Central memory CD4-positive, alpha-beta T cell (primary cell): ENCODE data around the gene TINAGL1.
A peak's percentile ranks its signal among the peaks of the same experiment; 100 is the strongest.
"Not testable (repeated sequence)": the region's sequence is repeated elsewhere in the genome, so short reads cannot be mapped to it uniquely, and the experiment has no call there.

Experiments
- DNase-seq: peaks from one replicate; pipeline ENCODE4 v3.0.0; 2022

TINAGL1 gene

DNA sequence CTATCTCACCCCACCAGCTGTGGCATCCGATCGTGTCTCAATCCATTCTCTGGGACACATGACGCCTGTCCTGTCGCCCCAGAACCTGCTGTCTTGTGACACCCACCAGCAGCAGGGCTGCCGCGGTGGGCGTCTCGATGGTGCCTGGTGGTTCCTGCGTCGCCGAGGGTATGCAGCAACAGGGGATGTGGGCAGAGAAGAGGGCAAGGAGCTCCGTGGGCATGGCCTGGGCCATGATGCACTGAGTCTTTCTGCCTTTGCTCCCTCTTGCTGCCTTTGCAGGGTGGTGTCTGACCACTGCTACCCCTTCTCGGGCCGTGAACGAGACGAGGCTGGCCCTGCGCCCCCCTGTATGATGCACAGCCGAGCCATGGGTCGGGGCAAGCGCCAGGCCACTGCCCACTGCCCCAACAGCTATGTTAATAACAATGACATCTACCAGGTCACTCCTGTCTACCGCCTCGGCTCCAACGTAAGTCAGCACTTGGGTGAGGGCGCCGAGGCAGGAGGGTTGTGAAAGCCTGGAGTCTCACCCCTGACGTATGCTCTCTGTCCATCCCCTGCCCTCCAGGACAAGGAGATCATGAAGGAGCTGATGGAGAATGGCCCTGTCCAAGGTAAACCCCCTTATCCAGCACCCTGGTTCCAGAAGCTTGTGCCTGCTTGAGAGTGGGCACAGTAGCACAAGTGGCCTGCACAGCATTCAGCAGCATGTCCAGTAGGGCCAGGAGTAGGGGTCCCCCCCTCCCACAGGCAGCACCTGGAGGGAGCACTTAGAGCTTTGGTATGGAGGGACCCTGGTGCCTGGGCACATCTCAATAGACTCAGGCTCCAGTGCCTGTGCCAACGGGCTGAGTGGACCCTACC, 8.8 kb downstream of the TINAGL1 start:
- DNase-seq = no peak

DNA sequence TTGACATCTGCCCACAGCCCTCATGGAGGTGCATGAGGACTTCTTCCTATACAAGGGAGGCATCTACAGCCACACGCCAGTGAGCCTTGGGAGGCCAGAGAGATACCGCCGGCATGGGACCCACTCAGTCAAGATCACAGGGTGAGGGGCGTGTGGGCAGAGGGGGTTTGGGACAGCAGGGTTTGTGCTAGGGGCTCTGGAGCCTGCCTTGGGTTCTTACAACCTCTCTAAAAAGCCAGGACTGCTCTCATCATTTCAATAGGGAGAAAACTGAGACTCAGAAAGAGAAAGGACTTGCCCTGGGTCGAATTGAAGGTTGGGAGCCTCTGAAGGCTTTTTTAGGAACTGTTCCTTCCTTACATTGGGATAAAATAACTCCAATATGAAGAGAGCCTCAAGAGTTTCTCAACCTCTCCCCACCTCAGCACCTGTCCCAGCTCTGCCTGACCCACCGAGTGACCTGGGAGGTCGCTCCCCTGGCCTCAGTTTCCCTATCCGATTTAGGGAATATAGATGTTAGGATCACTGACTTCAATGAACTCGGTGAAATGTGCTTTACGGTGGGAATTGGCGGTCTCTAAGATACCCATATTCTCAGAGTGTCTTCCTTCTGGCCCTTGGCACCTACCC, 9.5 kb downstream of the TINAGL1 start:
- DNase-seq = no peak

DNA sequence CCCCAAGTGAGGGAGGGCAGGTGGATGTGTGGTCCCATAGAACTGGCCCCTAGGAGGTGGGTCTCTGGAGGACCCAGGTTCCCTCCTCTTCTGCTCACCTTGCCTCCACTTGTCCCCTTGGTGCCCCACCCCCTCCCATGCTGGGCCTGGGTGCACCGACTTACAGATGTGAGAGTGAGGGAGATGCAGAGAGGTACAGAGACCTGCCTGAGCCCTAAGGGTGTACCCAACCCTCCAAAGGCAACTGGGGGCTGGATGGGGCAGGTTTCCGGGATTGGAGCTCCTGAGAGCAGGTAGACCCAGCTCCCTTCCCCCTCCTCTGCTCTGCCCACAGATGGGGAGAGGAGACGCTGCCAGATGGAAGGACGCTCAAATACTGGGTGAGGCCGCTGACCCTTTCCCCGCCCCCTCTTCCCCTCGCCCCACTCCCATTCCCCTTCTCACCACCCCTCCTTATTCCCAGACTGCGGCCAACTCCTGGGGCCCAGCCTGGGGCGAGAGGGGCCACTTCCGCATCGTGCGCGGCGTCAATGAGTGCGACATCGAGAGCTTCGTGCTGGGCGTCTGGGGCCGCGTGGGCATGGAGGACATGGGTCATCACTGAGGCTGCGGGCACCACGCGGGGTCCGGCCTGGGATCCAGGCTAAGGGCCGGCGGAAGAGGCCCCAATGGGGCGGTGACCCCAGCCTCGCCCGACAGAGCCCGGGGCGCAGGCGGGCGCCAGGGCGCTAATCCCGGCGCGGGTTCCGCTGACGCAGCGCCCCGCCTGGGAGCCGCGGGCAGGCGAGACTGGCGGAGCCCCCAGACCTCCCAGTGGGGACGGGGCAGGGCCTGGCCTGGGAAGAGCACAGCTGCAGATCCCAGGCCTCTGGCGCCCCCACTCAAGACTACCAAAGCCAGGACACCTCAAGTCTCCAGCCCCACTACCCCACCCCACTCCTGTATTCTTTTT, 10.3 kb downstream of the TINAGL1 start:
- no peak for DNase-seq

DNA sequence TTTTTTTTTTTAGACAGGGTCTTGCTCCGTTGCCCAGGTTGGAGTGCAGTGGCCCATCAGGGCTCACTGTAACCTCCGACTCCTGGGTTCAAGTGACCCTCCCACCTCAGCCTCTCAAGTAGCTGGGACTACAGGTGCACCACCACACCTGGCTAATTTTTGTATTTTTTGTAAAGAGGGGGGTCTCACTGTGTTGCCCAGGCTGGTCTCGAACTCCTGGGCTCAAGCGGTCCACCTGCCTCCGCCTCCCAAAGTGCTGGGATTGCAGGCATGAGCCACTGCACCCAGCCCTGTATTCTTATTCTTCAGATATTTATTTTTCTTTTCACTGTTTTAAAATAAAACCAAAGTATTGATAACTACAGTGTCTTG, 11.0 kb downstream of the TINAGL1 start:
- not testable (repeated sequence) for DNase-seq

DNA sequence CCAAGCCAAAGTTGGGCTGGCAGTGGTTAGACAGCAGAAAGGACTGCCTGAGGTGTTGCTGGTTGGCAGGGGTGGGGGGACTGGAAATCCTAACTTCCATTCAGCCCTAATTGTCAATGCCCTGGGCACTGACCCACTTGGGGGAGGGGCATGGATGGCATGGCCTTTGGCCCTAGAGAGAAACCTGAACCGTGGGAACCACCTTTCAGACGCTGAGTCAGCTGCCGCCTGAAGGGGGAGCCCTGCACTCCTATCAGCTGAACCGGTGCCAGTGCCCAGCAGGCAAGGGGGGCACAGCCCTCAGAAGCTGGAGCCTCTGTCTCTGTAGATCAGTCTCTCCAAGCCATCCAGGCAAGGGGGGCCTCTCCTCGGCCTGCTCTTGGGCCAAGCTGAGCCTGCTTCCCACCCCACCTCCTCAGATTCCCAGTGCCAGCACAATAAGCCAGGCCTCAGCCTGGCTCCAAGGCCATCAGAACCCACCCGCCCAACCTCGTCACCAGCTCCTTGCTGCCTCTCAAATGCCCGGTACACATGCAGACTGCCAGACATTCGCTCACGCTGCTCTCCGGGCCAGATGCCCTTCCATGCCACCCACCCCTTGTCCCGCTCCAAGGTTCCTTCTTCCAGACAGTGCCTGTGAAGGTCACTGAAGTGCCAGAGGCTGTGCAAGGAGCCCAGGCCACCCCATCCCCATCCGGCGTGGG, 11.6 kb downstream of the TINAGL1 start:
- no peak for DNase-seq

DNA sequence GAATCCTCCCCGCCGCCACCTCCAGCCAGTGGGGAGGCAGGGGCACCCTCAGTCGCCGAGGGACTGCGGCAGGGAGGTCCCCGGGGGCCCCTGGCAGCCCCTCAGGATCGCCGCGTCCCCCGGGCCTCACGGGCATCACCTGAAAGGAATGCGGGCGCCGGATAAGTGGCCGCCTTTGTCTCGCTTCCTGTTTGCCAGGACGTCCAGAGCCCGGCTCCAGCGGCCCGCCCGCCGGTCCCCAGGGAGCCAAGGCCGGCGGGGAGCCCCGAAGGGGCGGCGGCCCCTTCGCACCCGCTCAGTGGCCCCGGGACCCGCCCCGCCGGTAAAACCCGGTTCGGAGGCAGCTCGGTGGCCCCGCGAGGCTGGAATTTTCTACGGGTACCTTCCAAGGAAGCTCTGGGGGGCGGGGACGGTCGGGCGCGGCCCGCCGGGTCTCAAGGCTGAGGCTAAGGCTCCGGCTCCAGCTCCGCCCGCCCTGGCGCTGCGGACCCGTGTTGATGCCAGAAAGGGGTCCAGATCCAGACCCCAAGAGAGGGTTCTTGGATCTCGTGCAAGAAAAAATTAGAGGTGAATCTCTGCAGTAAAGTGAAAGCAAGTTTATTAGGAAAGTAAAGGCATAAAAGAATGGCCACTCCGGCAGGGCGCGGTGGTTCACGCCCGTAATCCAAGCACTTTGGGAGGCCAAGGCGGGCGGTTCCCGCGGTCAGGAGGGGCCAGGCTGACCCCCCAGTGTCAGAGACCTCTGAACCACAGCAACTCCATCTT, 12.6 kb downstream of the TINAGL1 start:
- no peak for DNase-seq

DNA sequence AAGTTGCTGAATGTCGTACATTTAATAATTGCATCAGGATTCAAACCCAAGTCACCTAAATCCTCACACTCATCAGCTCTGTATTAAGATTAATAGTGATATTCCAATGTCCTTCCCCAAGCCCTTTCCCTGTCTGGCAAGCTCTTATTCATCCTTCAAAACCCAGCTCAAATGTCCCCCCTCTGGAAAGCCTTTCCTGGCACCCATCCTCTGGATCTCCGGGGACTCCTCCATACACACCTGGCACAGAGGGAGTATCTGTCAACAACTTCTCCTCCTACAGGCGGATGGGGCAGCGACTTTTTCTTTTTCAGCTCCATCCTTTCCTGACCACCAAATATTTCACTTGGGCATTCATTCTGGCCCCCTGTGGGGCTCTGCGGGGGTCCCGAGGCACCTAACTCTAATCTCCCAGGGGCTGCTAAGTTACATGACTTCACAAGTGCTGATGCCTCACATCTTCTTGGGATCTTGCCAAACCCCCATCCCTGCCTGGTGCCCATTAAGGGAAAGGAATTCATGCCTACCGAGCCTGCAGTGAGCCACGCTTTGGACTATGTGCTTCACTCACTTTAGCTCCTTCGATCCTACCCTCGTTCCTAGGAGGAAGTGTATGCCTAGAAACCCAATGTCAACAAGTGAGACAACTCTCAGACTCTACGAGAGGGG, 15.2 kb downstream of the TINAGL1 start:
- no peak for DNase-seq

DNA sequence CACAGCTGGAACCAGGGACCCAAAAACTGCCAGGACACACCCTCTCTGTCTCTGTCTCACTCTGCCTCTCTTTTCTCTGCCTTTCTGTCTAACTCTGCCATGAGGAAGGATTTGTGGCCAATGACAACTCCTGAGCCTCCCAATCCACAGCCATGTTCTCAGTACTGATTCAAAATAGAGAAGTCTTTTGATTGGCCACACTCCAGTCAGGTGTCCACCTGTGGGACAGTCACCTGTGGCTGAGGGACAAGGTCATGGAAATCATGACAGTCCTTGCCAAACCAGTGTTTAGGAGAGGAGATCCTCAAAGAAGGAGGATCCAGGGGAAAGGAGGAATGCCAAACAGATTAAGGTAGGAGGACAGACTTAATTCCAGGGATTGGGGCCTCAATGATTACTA, 15.8 kb downstream of the TINAGL1 start:
- DNase-seq = no peak

DNA sequence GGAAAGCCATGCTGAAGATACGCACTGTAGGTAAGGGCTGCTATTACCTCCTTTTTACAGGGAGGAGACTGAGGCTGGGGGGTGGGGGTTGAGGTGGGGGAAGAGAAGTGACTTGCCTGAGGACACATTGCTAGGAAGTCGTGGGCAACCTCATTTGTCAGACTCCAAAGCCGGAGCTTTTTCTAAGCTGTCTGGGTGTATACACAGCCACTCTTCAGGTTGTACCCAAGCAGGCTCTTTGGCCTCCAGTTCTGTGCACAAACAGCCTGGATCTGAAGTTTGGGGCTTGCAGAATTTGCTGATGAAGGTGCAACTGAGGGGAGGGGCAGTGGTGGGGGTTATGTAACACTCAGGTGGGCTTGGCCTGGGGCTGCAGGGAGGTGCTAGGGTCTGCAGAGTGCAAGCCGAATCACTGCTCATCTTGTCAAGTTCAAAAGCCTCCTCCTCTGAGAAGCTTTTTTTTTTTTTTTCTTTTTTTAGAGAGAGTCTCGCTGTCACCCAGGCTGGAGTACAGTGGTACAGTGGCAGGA, 16.9 kb downstream of the TINAGL1 start:
- DNase-seq = no peak

DNA sequence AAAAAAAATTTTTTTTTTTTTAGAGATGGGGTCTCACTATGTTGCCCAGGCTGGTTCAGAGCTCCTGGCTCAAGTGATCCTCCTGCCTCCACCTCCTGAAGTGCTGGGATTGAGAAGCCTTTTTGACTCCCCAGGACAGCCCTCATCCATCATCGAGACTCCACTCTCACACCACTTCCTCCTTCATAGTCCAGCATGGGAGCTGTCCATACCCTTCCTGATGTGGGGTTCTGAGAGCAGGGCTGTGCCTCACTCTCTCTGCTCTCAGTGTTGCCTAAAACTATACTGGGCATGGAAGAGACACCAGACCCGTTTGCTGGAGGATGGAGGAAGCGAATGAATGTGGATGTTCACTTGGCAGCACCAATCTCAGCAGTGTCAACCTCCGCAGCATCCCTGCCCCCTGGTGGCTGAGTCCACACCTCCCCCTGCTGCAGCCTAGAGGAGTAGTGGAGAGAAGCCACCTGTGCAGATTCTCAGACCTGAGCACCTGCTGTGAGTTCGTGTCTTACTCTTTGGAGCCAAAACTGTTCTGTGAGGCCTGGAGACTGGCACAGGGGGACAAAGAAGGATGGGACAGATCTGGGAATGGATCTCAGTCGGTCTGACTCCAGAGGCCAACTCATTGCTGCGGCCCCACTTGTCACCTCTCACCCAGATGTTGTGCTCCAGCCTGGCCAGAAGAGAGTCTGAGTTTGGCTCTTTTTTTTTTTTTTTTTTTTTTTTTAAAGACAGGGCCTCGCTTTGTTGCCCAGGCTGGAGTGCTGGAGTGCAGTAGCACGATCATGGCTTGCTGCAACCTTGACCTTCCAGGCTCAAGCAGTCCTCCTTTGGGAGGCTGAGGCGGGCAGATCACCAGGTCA, 17.7 kb downstream of the TINAGL1 start:
- peak; percentile 40 for DNase-seq

DNA sequence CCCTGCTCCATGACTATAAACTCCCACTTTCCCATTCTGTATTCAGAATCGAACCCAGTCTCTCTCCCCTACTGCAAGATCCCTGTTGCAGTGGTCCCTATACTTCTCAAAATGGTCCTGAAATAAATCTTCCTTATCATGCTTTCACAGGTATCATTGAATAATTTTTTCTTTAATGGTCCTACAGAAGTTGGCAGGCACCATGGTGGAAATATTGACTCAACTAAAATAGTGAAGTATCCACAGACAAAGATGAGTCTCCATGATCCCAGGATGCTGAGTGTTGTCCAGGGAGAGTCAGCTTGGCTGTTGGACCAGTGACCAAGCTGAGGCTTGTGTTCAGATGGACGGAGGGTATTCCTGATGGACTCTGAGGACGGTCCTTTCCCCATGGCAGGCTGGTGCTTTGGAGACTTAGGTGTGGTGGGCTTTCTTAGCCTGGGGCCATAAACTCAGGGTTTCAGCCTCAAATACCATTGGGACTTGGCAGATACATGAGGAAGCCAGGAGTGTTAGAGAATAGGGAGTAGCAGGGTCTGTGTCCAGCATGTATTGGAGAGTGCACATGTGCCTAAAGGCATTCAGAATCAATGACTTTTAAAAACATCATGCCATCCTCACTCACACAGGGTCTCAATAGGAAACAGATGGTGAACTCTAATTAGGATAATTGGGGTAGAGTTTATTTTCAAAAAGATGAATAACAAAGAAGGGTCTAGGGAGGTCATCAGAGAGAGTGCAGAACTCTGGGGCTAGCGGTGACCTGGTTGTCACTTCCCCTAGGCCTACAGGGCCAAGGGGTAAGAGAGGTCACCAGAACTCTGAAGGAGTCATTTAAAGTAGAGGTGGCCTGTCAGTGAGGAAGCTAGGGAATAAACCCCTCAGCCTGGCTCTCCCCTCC, 19.8 kb downstream of the TINAGL1 start:
- no peak for DNase-seq

DNA sequence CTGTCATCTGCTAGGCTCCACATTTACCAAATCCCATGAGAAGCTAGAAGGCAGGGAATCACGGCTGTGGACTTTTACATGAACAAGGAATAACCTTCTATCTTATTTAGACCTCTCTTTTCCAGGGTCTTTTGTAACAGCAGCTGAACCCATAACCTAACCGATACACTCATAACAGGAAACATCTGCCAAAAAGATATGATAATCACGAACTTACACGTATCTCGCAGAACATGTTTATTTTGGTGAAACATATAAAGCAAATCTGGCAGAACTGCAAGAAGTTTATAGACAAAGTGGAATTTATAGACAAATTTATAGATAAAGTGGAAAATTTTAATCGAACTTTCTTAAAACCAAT, 20.4 kb downstream of the TINAGL1 start:
- DNase-seq = no peak

DNA sequence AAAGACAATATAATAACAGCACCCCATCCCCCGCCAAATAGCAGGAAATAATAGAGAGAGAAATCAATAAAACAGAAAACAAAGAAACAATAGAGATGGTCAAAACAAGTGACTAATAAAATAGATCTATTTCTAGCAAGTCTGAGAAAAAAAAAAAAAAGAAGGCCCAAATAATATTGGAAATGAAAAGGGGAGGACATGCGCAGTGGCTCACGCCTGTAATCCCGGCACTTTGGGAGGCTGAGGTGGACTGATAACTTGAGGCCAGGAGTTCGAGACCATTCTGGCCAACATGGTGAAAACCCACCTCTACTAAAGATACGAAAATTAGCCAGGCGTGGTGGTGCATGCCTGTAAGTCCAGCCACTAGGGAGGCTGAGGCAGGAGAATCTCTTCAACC, 22.7 kb downstream of the TINAGL1 start:
- no peak for DNase-seq

DNA sequence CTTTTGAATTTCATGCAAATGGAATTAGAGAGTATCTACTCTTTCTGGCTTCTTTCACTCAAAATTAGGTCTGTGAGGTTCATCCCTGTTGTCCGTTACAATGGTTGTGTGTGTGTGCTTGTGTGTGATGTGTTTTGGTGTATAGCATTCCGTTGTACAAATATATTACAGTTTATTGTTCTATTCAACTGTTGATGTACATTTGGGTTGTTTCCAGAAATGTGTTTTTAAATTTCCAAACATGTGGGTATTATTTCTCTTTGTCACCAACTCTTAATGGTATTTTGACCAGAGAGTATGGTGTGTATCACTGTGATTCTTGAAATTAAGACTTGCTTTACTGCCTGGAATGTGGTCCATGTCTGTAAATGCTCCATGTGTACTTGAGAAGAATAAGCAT, 24.3 kb downstream of the TINAGL1 start:
- DNase-seq = no peak

DNA sequence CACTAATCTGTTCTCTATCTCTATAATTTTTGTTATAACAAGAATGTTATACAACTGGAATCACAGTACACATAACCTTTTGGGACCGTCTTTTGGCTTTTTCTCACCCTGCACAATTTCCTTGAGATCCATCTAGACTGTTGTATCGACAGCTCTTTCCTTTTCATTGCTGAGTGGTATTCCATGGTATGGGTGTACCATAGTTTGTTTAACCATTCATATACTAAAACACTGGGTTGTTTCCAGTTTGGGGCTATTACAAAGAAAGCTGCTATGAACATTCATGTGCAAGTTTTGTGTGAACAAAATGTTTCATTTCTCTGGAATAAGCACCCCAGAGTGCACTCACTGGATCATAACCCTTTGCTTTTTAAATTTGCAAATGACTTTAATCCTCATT, 25.8 kb downstream of the TINAGL1 start:
- DNase-seq = no peak

DNA sequence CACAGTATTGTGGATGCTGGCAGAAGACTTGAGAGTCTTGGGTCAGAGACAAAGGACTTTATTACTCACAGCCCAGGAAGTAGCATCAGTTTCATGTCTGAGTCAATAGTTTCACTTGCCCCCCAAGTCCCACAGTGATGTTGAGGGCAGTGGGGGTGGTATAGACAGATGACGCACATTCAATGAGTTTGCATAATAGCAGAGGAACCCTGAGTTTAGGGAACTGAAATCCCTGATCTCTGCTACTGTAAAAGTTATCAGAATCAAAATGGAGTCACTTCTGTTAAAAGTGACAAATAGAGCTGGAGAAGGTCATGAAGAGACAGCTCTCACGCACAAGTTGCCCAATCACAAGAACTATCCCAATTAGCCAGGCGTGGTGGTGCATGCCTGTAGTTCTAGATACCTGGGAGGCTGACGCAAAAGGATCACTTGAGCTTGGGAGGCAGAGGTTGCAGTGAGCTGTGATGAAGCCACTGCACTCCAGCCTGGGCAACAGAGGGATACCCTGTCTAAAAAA, 29.7 kb downstream of the TINAGL1 start:
- no peak for DNase-seq

DNA sequence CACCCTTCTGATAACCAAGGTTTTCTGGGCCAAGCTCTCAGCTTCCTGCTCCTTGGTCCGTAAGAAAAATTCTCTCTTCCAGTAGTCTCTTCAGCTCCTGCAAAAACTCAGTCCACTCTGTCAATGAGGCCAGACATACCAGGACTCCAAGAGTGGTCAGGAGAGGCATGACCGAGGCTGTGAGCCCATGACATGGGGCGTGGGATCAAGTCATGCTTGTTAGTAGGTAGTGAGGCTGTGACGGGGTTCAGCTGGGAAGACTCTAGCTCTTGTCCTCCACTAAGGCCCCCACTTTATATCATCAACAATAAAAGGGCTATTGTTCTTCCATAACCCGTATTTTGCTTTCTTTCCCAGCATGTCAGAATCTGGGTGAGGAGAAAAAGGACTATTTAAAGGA, 31.0 kb downstream of the TINAGL1 start:
- DNase-seq = no peak

DNA sequence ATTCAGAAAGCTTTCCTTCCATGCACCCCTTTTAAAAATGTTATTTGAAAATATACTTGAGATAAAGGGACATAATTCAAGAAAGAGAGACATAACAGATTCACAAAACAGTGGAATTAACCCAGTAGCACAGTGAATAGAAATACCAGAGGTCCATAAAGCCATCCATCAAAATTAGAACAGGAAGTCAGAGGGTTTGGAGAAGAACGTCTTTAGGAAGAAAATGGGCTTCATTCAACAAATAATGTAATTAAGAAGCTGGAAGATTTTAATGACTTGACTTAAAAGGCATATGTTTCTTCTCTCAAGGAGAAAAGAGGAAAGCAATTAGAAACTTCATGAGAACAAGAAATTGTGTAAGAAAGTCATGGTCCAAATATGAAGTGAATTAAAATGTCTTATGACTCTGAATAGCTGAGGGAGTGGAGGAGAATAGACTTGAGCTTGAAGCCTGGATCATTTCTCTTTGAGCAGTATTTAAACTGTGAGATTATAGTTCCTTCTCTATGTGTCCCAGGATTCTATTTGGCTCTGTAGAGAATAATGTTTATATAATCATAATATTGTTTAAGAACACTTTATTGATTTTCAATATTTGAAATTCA, 33.3 kb downstream of the TINAGL1 start:
- no peak for DNase-seq
